ENCODE data around the gene C1QB.
A peak's percentile ranks its signal among the peaks of the same experiment; 100 is the strongest.

- TF ChIP-seq, protein P1, sequence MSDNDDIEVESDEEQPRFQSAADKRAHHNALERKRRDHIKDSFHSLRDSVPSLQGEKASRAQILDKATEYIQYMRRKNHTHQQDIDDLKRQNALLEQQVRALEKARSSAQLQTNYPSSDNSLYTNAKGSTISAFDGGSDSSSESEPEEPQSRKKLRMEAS (IDR thresholded peaks at IDR 0.05) = no peak
- TF ChIP-seq TBP (IDR thresholded peaks at IDR 0.05; ENCODE audit: low read depth, low read length) (no peak), CTCF (IDR thresholded peaks at IDR 0.05; ENCODE audit: control extremely low read depth in 1 of 3, insufficient read depth in 1 of 3, low read depth in 1 of 3, low read length in 3 of 3) (no peak), NRF1 (IDR thresholded peaks at IDR 0.05; ENCODE audit: low read depth, low read length) (no peak), ZNF274 (IDR thresholded peaks at IDR 0.05; ENCODE audit: borderline replicate concordance, extremely low read depth, low read length) (no peak), TAF1 (IDR thresholded peaks at IDR 0.05; ENCODE audit: low read depth, low read length) (no peak), POLR2A (IDR thresholded peaks at IDR 0.05; ENCODE audit: control extremely low read depth in 1 of 2, low read depth in 2 of 2, low read length in 2 of 2) (no peak), RAD21 (IDR thresholded peaks at IDR 0.05 in 1 of 2, conservative IDR thresholded peaks at IDR 0.05 in 1 of 2; ENCODE audit: low read depth in 2 of 2, low read length in 2 of 2) (peak in 1 of 2 experiments; percentile 9; a peak in 1 of 4 replicates), EZH2 (IDR thresholded peaks at IDR 0.05; ENCODE audit: low read depth, low read length, severe bottlenecking) (no peak)
These were observed 31.3 kb upstream of the C1QB start for GRCh38 chr1:22621761-22622160.
